GM12872 (cell line): ENCODE measurements around the gene PTMS.

Experiments used
- CTCF ChIP-seq: IDR thresholded peaks from 3 replicates; pipeline ENCODE4 v1.5.1; 2011; ENCODE audit warnings: low read depth, mild to moderate bottlenecking, low read length, moderate library complexity; ENCODE audit not compliant: insufficient read depth

PTMS gene

GRCh38 chr12:6809056-6809455 lies 42.9 kb downstream of the PTMS start:
- no peak for TF ChIP-seq CTCF

- no peak for TF ChIP-seq CTCF
These were observed 44.6 kb downstream of the PTMS start for GRCh38 chr12:6810758-6811157.

DNA sequence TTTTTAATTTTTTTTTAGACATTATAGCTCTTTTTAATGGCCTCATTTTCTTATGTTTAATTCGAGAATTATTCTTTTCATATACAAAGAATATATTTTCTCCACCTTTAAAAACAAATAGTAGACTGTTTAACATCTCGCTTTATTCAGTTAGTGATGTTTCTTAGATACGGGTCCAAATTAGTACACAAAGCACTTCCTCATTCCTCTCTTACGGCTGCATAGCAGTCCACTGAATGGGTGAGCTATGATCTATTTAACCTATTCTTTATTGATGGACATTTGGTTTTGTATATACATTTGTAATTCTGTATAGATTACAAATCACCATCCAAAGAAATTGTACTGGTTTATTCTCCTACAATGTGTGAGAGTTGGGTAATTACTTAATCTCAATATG lies 47.2 kb downstream of the PTMS start:
- no peak for TF ChIP-seq CTCF

GRCh38 chr12:6816598-6816997 lies 50.4 kb downstream of the PTMS start:
- no peak for TF ChIP-seq CTCF

- no peak for TF ChIP-seq CTCF
These were observed 50.9 kb downstream of the PTMS start for GRCh38 chr12:6817098-6817497.

GRCh38 chr12:6817662-6818157 lies 51.5 kb downstream of the PTMS start:
- TF ChIP-seq CTCF: no peak

DNA sequence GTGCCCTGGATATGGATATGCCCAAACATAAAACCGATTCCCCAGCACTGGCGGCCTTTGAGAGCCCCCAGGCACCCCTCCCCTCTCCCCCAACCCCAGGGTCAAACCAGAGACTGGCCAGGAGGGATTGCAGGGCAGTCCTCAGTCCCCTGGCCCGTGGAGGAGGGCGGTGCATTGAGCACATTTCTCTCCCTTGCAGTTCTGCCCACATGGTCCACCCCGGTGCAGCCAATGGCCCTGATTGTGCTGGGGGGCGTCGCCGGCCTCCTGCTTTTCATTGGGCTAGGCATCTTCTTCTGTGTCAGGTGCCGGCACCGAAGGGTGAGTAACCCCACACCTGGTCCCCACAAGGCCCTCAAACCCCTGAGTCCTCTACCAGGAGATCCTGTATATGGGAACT lies 52.1 kb downstream of the PTMS start:
- no peak for TF ChIP-seq CTCF

- TF ChIP-seq CTCF: no peak
These were observed 52.5 kb downstream of the PTMS start for GRCh38 chr12:6818645-6819044.
